DOHH2 (cell line): Measurements from ENCODE around the gene SDCCAG8.

ENCODE experiments used
- H3F3A ChIP-seq: fragments of 200-600 bp; sonication (generic), shearing (Covaris generic); 2 replicates; pipeline ENCODE4 v1.6.0; 2016; ENCODE audit warnings: antibody characterized with exemption, mild to moderate bottlenecking; ENCODE audit not compliant: control insufficient read depth, insufficient read depth
- H3K27ac ChIP-seq: fragments of 200-600 bp; sonication (generic); 2 replicates; pipeline ENCODE4 v1.5.1; 2014; ENCODE audit warnings: low read depth, mild to moderate bottlenecking, low read length, moderate library complexity
- H3K27me3 ChIP-seq: fragments of 200-600 bp; sonication (generic); 2 replicates; pipeline ENCODE4 v1.6.1; 2014; ENCODE audit warnings: mild to moderate bottlenecking, low read length, mixed read lengths; ENCODE audit not compliant: control insufficient read depth
- H3K36me3 ChIP-seq: fragments of 200-600 bp; sonication (generic); 2 replicates; pipeline ENCODE4 v1.6.1; 2014; ENCODE audit warnings: mild to moderate bottlenecking, low read length, moderate library complexity, mixed read lengths; ENCODE audit not compliant: control insufficient read depth
- H3K4me1 ChIP-seq: fragments of 200-600 bp; sonication (generic); 2 replicates; pipeline ENCODE4 v1.6.1; 2014; ENCODE audit warnings: mild to moderate bottlenecking, low read length, mixed read lengths; ENCODE audit not compliant: control insufficient read depth
- H3K4me2 ChIP-seq: fragments of 200-600 bp; sonication (generic); 2 replicates; pipeline ENCODE4 v1.6.0; 2014; ENCODE audit warnings: mild to moderate bottlenecking, low read length, moderate library complexity
- H3K4me3 ChIP-seq: fragments of 200-600 bp; sonication (generic); 2 replicates; pipeline ENCODE4 v1.5.1; 2014; ENCODE audit warnings: mild to moderate bottlenecking, low read length, mixed read lengths
- H3K79me2 ChIP-seq: fragments of 200-600 bp; sonication (generic); 2 replicates; pipeline ENCODE4 v1.6.1; 2014; ENCODE audit warnings: mild to moderate bottlenecking, low read length, mixed read lengths; ENCODE audit not compliant: control insufficient read depth
- H3K9me2 ChIP-seq: fragments of 200-600 bp; sonication (generic); replicated peaks from 2 replicates; pipeline ENCODE4 v1.6.1; 2014; ENCODE audit warnings: mild to moderate bottlenecking, low read length, mixed read lengths; ENCODE audit not compliant: control insufficient read depth
- H3K9me3 ChIP-seq: fragments of 200-600 bp; sonication (generic); 2 replicates; pipeline ENCODE4 v1.6.1; 2014; ENCODE audit warnings: antibody characterized with exemption, low read length, mixed read lengths; ENCODE audit not compliant: control insufficient read depth, insufficient read depth
- H4K20me1 ChIP-seq: fragments of 200-600 bp; sonication (generic); 2 replicates; pipeline ENCODE4 v1.6.0; 2014; ENCODE audit warnings: low read depth, mild to moderate bottlenecking, antibody characterized with exemption, low read length, moderate library complexity; ENCODE audit not compliant: control insufficient read depth, insufficient read depth
- EZH2phosphoT487 ChIP-seq: fragments of 200-600 bp; sonication (generic); IDR thresholded peaks from 2 replicates; pipeline ENCODE4 v1.6.1; 2017; ENCODE audit warnings: borderline replicate concordance, mild to moderate bottlenecking, antibody characterized with exemption, low read length, moderate library complexity, mixed read lengths
- TF ChIP-seq, protein P1 (sequence below): fragments of 200-600 bp; sonication (generic); IDR thresholded peaks from one replicate; pipeline ENCODE4 v1.5.1; 2014; ENCODE audit warnings: antibody characterized with exemption, mild to moderate bottlenecking, low read depth, low read length; ENCODE audit not compliant: poor library complexity, severe bottlenecking

The SDCCAG8 gene

GRCh38 chr1:243420946-243421685 lies 165.3 kb downstream of the SDCCAG8 start:
- no peak overlapping the region for H3K4me2 ChIP-seq
- H3K4me3 ChIP-seq, result no peak overlapping the region
- TF ChIP-seq, protein P1, sequence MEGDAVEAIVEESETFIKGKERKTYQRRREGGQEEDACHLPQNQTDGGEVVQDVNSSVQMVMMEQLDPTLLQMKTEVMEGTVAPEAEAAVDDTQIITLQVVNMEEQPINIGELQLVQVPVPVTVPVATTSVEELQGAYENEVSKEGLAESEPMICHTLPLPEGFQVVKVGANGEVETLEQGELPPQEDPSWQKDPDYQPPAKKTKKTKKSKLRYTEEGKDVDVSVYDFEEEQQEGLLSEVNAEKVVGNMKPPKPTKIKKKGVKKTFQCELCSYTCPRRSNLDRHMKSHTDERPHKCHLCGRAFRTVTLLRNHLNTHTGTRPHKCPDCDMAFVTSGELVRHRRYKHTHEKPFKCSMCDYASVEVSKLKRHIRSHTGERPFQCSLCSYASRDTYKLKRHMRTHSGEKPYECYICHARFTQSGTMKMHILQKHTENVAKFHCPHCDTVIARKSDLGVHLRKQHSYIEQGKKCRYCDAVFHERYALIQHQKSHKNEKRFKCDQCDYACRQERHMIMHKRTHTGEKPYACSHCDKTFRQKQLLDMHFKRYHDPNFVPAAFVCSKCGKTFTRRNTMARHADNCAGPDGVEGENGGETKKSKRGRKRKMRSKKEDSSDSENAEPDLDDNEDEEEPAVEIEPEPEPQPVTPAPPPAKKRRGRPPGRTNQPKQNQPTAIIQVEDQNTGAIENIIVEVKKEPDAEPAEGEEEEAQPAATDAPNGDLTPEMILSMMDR, result no peak
- TF ChIP-seq EZH2phosphoT487, result no peak
- H3K36me3 ChIP-seq, result no peaks in the 10 kb centered on the region
- no peaks in the 10 kb centered on the region for H3K4me1 ChIP-seq
- no peaks in the 10 kb centered on the region for H3K9me2 ChIP-seq
- no peaks in the 10 kb centered on the region for H3K27me3 ChIP-seq
- no peaks in the 10 kb centered on the region for H4K20me1 ChIP-seq
- no peaks in the 10 kb centered on the region for H3K9me3 ChIP-seq
- no peak overlapping the region for H3K27ac ChIP-seq
- H3F3A ChIP-seq, result no peaks in the 10 kb centered on the region
- H3K79me2 ChIP-seq, result no peaks in the 10 kb centered on the region

GRCh38 chr1:243421784-243422183 lies 165.9 kb downstream of the SDCCAG8 start:
- no peak for TF ChIP-seq EZH2phosphoT487
- H4K20me1 ChIP-seq, result no peaks in the 10 kb centered on the region
- no peaks in the 10 kb centered on the region for H3K9me3 ChIP-seq
- no peak overlapping the region for H3K4me2 ChIP-seq
- no peaks in the 10 kb centered on the region for H3K27me3 ChIP-seq
- H3K4me3 ChIP-seq, result no peak overlapping the region
- H3K27ac ChIP-seq, result no peak overlapping the region
- H3K9me2 ChIP-seq, result no peaks in the 10 kb centered on the region
- H3F3A ChIP-seq, result no peaks in the 10 kb centered on the region
- no peaks in the 10 kb centered on the region for H3K36me3 ChIP-seq
- no peaks in the 10 kb centered on the region for H3K4me1 ChIP-seq
- no peaks in the 10 kb centered on the region for H3K79me2 ChIP-seq

DNA sequence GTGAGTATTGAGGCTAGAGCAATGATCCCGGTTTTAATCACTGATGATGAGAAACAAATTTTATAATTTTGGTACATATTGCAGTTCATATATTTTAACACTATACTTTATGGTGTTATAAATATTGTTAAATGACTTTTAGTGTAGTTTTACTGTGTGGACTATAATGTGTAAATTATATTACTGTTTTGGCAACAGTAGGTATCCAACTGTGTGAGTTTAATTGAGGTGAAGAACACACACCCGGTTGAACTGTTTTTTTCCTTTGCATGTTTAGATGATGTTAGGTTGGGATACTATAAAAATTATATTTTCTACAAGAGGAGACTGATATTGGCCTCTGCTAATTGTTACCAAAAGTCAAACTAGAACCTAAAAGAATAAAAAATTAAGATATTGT lies 166.5 kb downstream of the SDCCAG8 start:
- H3K27ac ChIP-seq, result no peak overlapping the region
- no peaks in the 10 kb centered on the region for H3K79me2 ChIP-seq
- H3K4me2 ChIP-seq, result no peak overlapping the region
- no peaks in the 10 kb centered on the region for H4K20me1 ChIP-seq
- no peaks in the 10 kb centered on the region for H3F3A ChIP-seq
- TF ChIP-seq, protein P1, result no peak
- TF ChIP-seq EZH2phosphoT487, result no peak
- no peaks in the 10 kb centered on the region for H3K9me3 ChIP-seq
- H3K4me1 ChIP-seq, result no peaks in the 10 kb centered on the region
- no peaks in the 10 kb centered on the region for H3K9me2 ChIP-seq
- no peak overlapping the region for H3K4me3 ChIP-seq
- H3K27me3 ChIP-seq, result no peaks in the 10 kb centered on the region
- H3K36me3 ChIP-seq, result no peaks in the 10 kb centered on the region

- no peaks in the 10 kb centered on the region for H4K20me1 ChIP-seq
- no peak overlapping the region for H3K27ac ChIP-seq
- no peaks in the 10 kb centered on the region for H3K27me3 ChIP-seq
- no peaks in the 10 kb centered on the region for H3K9me3 ChIP-seq
- no peaks in the 10 kb centered on the region for H3F3A ChIP-seq
- H3K79me2 ChIP-seq, result no peaks in the 10 kb centered on the region
- no peaks in the 10 kb centered on the region for H3K4me1 ChIP-seq
- H3K4me2 ChIP-seq, result no peak overlapping the region
- no peaks in the 10 kb centered on the region for H3K36me3 ChIP-seq
- TF ChIP-seq, protein P1, result no peak
- TF ChIP-seq EZH2phosphoT487, result no peak
- no peak overlapping the region for H3K4me3 ChIP-seq
- no peaks in the 10 kb centered on the region for H3K9me2 ChIP-seq
Measured at GRCh38 chr1:243428084-243428483, 172.2 kb downstream of the SDCCAG8 start.
